GM18520 (cell line): ENCODE data around the gene XYLT1.
A peak's percentile ranks its signal among the peaks of the same experiment; 100 is the strongest.
"Not testable (repeated sequence)": the region's sequence is repeated elsewhere in the genome, so short reads cannot be mapped to it uniquely, and the experiment has no call there.

ENCODE experiments used
- ATAC-seq: cut with Tn5 transposase; IDR thresholded peaks from one replicate; pipeline ENCODE4 v1.9.1; 2021; ENCODE audit not compliant: unreplicated experiment

XYLT1 gene

GRCh38 chr16:17313793-17314547, 156.8 kb downstream of the XYLT1 start:
- no peak for ATAC-seq

- no peak for ATAC-seq
Measured at GRCh38 chr16:17313085-17313611, 157.6 kb downstream of the XYLT1 start.

GRCh38 chr16:17312094-17312710, 158.6 kb downstream of the XYLT1 start:
- ATAC-seq = no peak

GRCh38 chr16:17311333-17312093, 159.2 kb downstream of the XYLT1 start:
- ATAC-seq = no peak

- no peak for ATAC-seq
Measured at GRCh38 chr16:17309510-17309909, 161.2 kb downstream of the XYLT1 start.

GRCh38 chr16:17308186-17308585, 162.6 kb downstream of the XYLT1 start:
- no peak for ATAC-seq

- no peak for ATAC-seq
Measured at GRCh38 chr16:17307504-17307903, 163.3 kb downstream of the XYLT1 start.

- no peak for ATAC-seq
Measured at GRCh38 chr16:17306745-17307144, 164.0 kb downstream of the XYLT1 start.

- ATAC-seq = not testable (repeated sequence)
Measured at GRCh38 chr16:17306211-17306610, 164.5 kb downstream of the XYLT1 start.

GRCh38 chr16:17305694-17306093, 165.1 kb downstream of the XYLT1 start:
- no peak for ATAC-seq

GRCh38 chr16:17304491-17305119, 166.2 kb downstream of the XYLT1 start:
- ATAC-seq = no peak

- ATAC-seq = no peak
Measured at GRCh38 chr16:17304106-17304490, 166.7 kb downstream of the XYLT1 start.

- ATAC-seq = no peak
Measured at GRCh38 chr16:17303101-17303500, 167.7 kb downstream of the XYLT1 start.

GRCh38 chr16:17302620-17303019, 168.1 kb downstream of the XYLT1 start:
- no peak for ATAC-seq

GRCh38 chr16:17302214-17302613, 168.5 kb downstream of the XYLT1 start:
- no peak for ATAC-seq

GRCh38 chr16:17301593-17302135, 169.1 kb downstream of the XYLT1 start:
- ATAC-seq = peak; percentile 75

GRCh38 chr16:17301184-17301583, 169.6 kb downstream of the XYLT1 start:
- no peak for ATAC-seq

GRCh38 chr16:17299790-17300189, 171.0 kb downstream of the XYLT1 start:
- no peak for ATAC-seq

- no peak for ATAC-seq
Measured at GRCh38 chr16:17298238-17298637, 172.5 kb downstream of the XYLT1 start.

- no peak for ATAC-seq
Measured at GRCh38 chr16:17296431-17296830, 174.3 kb downstream of the XYLT1 start.

- ATAC-seq = no peak
Measured at GRCh38 chr16:17295948-17296347, 174.8 kb downstream of the XYLT1 start.
